ENCODE data around the gene LUZP1.

Gene LUZP1

DNA sequence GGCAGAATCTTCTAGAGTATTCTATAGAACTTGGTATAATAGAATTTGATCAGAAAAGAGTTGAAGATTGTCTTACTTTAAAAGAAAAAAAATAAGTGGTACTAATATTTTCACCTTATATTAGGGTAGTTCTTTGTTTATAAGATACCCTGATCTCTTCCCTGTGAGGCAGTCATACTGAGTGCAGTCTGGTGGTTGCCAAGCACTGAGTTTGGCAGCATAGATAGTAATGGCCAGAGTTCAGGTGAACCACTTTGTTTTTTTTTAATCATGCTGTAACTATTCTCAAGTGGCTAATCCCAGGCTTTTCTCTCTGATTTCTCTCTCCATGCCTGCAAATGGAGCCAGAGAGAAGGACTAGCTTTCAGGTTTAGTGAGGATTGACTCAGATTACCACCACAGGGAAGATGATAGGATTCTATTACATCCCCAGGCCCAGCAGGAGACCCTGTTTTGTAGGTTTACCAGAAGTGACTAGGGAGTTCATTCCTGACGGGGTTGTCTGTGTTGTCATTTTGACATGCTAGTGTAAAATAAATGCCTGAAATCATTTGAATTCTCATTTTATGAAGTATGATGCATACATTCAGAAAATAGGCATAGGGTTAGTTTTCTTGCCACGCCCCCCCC is 132.7 kb downstream of the LUZP1 start:
- in situ Hi-C loops (cut with MboI; ENCODE audit: low sequenced_read_pairs, unreplicated experiment): no loop called here
- no peak for TF ChIP-seq CTCF (IDR thresholded peaks at IDR 0.05; ENCODE audit: borderline replicate concordance, control extremely low read depth, extremely low read depth, insufficient read depth, missing control alignments)
- no peak for DNase-seq (ENCODE audit: low spot score)

All from GM13976 (cell line).